Thyroid gland (tissue), 4 donors: Measurements from ENCODE around the gene AFP. TPM values are rescaled to one million over a fixed set of nuclear protein-coding genes. Genes with fewer than 3 reads are reported as not detected.

Experiments
- DNase-seq, 2 donors: peaks; one replicate each; pipeline ENCODE4 v3.0.0-alpha.2; 2019
- H3K27ac ChIP-seq, 3 donors: fragments of 200-600 bp; sonication (generic); 1 replicate in 2 of 3; 2 replicates in 1 of 3; pipeline ENCODE4 v1.5.1; 2016 to 2019; ENCODE audit warnings: mild to moderate bottlenecking in 1 of 3, moderate library complexity in 1 of 3
- H3K27me3 ChIP-seq: fragments of 200-600 bp; sonication (generic); one replicate; pipeline ENCODE4 v1.5.1; 2019
- H3K36me3 ChIP-seq, 2 donors: fragments of 200-600 bp; sonication (generic); one replicate each; pipeline ENCODE4 v1.5.1; 2016 to 2019
- H3K4me1 ChIP-seq, 2 donors: fragments of 200-600 bp; sonication (generic); one replicate each; pipeline ENCODE4 v1.5.1; 2017 to 2019
- H3K4me3 ChIP-seq, 3 donors: fragments of 200-600 bp; sonication (generic); replicated peaks in 1 of 3; 1 replicate in 2 of 3; 2 replicates in 1 of 3; pipeline ENCODE4 v1.5.1; 2016; ENCODE audit warnings: mild to moderate bottlenecking in 1 of 3
- H3K9me3 ChIP-seq: fragments of 200-600 bp; sonication (generic); one replicate; pipeline ENCODE4 v1.5.1; 2017
- POLR2A ChIP-seq, 2 donors: fragments of 450-650 bp; IDR thresholded peaks; one replicate each; pipeline ENCODE4 v1.6.1; 2017; ENCODE audit warnings: antibody characterized with exemption in 2 of 2, mild to moderate bottlenecking in 2 of 2, moderate library complexity in 1 of 2
- WGBS, 2 donors: methylation state at CpG; one replicate each; pipeline ENCODE4 v1.1.5; 2017; 5-methylcytosine and 5-hydroxymethylcytosine counted together
- intact Hi-C: fragments of 100-400 bp; cut with DNase I; formaldehyde crosslinking; loops from one replicate; pipeline ENCODE4 v1.15.1; 2023
- total RNA-seq, 4 donors: library from RNA; depleted of rRNA; stranded (reverse); fragments of >200 nt; gene quantifications; one replicate each; pipeline ENCODE4 v1.2.3, GENCODE V29; 2016
- TF ChIP-seq, protein P1 (sequence below), 6 experiments: fragments of 200-600 bp in 3 of 6; fragments of 450-650 bp in 3 of 6; sonication (generic) in 3 of 6; IDR thresholded peaks; one replicate each; pipeline ENCODE4 v1.5.1; 2016 to 2019; ENCODE audit warnings: antibody characterized with exemption in 6 of 6, mild to moderate bottlenecking in 2 of 6, inconsistent platforms in 1 of 6, moderate library complexity in 1 of 6

The AFP gene
- total RNA-seq, 4 donors from 2014 or later, result not detected

DNA sequence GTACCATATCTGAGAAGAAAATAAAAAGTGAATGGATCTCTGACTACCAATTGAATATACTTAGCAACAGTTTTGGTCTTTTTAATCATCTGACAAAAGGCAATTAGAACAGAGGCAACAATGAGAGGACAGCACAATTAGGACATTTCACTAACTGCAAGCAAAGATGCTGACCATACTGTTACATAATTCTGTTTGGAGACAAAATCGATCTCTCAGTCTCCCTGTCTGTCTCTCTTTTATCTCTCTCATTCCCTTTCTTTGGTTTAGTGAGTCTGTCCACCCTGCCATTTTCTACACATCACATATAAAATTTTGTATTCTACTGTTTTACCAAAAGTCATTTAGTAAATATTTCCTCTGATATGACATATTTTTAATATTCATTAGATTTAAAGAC lies 43.3 kb downstream of the AFP start:
- no peak overlapping the region for H3K27ac ChIP-seq
- H3K4me3 ChIP-seq, result no peak overlapping the region
- TF ChIP-seq, protein P1, sequence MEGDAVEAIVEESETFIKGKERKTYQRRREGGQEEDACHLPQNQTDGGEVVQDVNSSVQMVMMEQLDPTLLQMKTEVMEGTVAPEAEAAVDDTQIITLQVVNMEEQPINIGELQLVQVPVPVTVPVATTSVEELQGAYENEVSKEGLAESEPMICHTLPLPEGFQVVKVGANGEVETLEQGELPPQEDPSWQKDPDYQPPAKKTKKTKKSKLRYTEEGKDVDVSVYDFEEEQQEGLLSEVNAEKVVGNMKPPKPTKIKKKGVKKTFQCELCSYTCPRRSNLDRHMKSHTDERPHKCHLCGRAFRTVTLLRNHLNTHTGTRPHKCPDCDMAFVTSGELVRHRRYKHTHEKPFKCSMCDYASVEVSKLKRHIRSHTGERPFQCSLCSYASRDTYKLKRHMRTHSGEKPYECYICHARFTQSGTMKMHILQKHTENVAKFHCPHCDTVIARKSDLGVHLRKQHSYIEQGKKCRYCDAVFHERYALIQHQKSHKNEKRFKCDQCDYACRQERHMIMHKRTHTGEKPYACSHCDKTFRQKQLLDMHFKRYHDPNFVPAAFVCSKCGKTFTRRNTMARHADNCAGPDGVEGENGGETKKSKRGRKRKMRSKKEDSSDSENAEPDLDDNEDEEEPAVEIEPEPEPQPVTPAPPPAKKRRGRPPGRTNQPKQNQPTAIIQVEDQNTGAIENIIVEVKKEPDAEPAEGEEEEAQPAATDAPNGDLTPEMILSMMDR (IDR thresholded peaks at IDR 0.05), result no peak
- TF ChIP-seq POLR2A (IDR thresholded peaks at IDR 0.05), result no peak
- no peaks in the 10 kb centered on the region for H3K9me3 ChIP-seq
- no peaks in the 10 kb centered on the region for H3K27me3 ChIP-seq
- intact Hi-C loops, result no loop called here
- WGBS, 2 donors, result 86 to 88% methylated on average over 1 of the region's 1 CpG
- no peak for DNase-seq
- H3K4me1 ChIP-seq, result no peaks in the 10 kb centered on the region
- H3K36me3 ChIP-seq, result no peaks in the 10 kb centered on the region

DNA sequence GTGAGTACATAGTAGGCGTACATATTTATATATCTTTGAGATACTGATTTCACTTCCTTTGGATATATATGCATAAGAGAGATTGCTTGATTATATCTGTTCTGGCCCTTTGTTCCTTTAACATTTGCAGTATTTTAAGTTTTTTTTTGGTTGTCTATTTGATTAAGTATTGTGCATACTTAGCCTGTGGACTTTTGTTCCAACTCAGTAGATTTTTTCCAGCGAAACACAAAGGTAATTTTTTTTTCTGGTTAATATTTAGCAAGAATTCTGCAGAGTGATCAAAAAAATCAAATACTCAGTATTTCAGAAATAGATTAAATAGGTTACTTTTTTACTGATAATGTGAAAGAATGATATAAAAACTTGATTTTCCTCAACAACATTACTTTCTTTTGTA lies 45.3 kb downstream of the AFP start, which contains the start of gene AFM:
AFM (plus strand) TSS at position 388 of the 400 bp plus-strand sequence. CDS start 31 bp downstream, outside the sequence.
- DNase-seq, result no peak
- Histone ChIP-seq H3K4me3 (no peak within 1 kb of the TSS), H3K9me3 (no peaks in the 10 kb centered on the region), H3K27me3 (no peaks in the 10 kb centered on the region), H3K36me3 (no peaks in the 10 kb centered on the region), H3K4me1 (no peaks in the 10 kb centered on the region), H3K27ac (no peak within 1 kb of the TSS)
- intact Hi-C loops, result no loop called here
- TF ChIP-seq, protein P1 (IDR thresholded peaks at IDR 0.05), result no peak
- no peak for TF ChIP-seq POLR2A (IDR thresholded peaks at IDR 0.05)
- WGBS, 2 donors, result 47 to 49% methylated on average over 2 of the region's 2 CpGs

DNA sequence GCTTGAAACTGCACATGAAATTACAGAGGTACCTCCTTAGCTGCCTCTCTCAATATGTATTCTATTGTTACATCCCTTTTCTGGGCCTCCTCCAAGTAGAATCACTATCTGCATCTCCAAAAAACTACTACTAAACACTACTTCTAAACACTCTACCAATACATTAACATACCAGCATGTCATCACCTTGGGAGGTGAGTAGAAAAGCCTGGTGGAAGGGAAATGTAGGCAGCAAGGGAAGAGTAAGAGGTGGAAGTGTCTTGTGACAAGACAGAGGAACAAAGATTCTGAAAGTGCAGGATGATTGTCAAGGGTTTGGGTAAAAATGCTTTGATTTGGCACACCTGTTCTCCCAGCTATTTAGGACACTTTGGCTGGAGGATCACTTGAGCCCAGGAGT lies 49.1 kb downstream of the AFP start:
- H3K4me3 ChIP-seq, result no peak overlapping the region
- H3K27ac ChIP-seq, result no peak overlapping the region
- intact Hi-C loops, result no loop called here
- no peaks in the 10 kb centered on the region for H3K27me3 ChIP-seq
- H3K4me1 ChIP-seq, result no peaks in the 10 kb centered on the region
- H3K36me3 ChIP-seq, result no peaks in the 10 kb centered on the region
- no peaks in the 10 kb centered on the region for H3K9me3 ChIP-seq
- DNase-seq, result no peak
- TF ChIP-seq POLR2A (IDR thresholded peaks at IDR 0.05), result no peak
- TF ChIP-seq, protein P1 (IDR thresholded peaks at IDR 0.05), result no peak

DNA sequence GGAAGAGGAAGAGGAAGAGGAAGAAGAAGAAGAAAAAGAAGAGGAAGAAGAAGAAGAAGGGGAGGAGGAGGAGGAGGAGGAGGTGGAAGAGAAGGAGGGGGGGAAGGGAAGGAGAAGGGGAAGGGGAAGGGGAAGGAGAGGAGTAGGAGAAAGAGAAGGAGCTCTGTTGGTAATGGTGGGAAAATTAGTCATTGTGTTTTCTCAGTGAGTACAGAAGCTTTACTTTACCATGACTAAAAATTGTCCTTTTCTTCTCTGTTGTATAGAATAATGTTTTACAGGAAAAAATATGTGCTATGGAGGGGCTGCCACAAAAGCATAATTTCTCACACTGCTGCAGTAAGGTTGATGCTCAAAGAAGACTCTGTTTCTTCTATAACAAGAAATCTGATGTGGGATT lies 49.6 kb downstream of the AFP start:
- Histone ChIP-seq H3K36me3 (no peaks in the 10 kb centered on the region), H3K4me3 (no peak overlapping the region), H3K4me1 (no peaks in the 10 kb centered on the region), H3K27ac (no peak overlapping the region), H3K27me3 (no peaks in the 10 kb centered on the region), H3K9me3 (no peaks in the 10 kb centered on the region)
- no peak for DNase-seq
- no peak for TF ChIP-seq POLR2A (IDR thresholded peaks at IDR 0.05)
- TF ChIP-seq, protein P1 (IDR thresholded peaks at IDR 0.05), result no peak
- intact Hi-C loops, result no loop called here

DNA sequence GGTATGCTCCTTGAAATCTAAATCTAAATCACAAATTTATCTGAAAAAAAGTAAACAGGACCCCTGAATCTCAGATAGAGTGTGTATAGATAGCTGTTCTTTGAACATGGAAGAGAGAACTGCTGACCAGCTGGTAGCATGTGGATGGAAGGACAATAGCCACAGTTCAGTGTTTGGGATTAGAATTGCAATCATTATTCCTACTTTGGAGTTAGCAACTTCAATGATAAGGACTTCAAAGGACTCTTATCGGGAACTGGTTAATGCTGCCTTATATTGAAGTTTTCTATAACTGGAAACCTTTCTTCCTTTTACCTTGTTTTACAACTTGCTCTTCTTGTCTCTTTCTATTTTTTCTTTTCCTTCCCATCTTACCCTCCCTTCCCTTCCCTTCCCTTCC lies 50.5 kb downstream of the AFP start:
- intact Hi-C loops, result no loop called here
- H3K9me3 ChIP-seq, result no peaks in the 10 kb centered on the region
- no peaks in the 10 kb centered on the region for H3K27me3 ChIP-seq
- H3K4me3 ChIP-seq, result no peak overlapping the region
- no peak for DNase-seq
- H3K36me3 ChIP-seq, result no peaks in the 10 kb centered on the region
- no peak for TF ChIP-seq POLR2A (IDR thresholded peaks at IDR 0.05)
- TF ChIP-seq, protein P1 (IDR thresholded peaks at IDR 0.05), result no peak
- no peaks in the 10 kb centered on the region for H3K4me1 ChIP-seq
- H3K27ac ChIP-seq, result no peak overlapping the region
- 52 to 70% methylated on average over 1 of the region's 1 CpG for WGBS, 2 donors
